ENCODE results near the gene RAD52.

The RAD52 gene

GRCh38 chr12:865614-866013, 83.9 kb downstream of the RAD52 start:
- no peak for DNase-seq

GRCh38 chr12:863285-863684, 86.2 kb downstream of the RAD52 start:
- no peak for DNase-seq

GRCh38 chr12:862303-862911, 87.1 kb downstream of the RAD52 start:
- no peak for DNase-seq
